Activated CD8-positive, alpha-beta T cell treated with anti-CD3 and anti-CD28 coated beads for 36 hours (primary cell): ENCODE data around the gene LTC4S. TPM values are rescaled to one million over a fixed set of nuclear protein-coding genes. Genes with fewer than 3 reads are reported as not detected.

Source experiments
- ATAC-seq: fragments of 200-7000 bp; cut with Tn5 transposase; one replicate; pipeline ENCODE4 v1.10.0; 2021; ENCODE audit warnings: mild to moderate bottlenecking, moderate library complexity
- CTCF ChIA-PET: fragments of 350-600 bp; sonication (Branson Sonifier 250); formaldehyde crosslinking; loops from one replicate; lab custom pipeline; 2021; ENCODE audit warnings: antibody characterized with exemption; lab: Charles Lee
- POLR2A ChIA-PET: fragments of 350-600 bp; sonication (Branson Sonifier 250); formaldehyde crosslinking; loops from one replicate; lab custom pipeline; 2021; ENCODE audit warnings: antibody characterized with exemption; lab: Charles Lee
- DNase-seq: peaks from one replicate; pipeline ENCODE4 v3.0.0-alpha.2; 2020
- H3K27ac Mint-ChIP-seq: one replicate; pipeline ENCODE4 v1.8.0; 2021; ENCODE audit warnings: mild to moderate bottlenecking, mixed read lengths
- H3K27me3 Mint-ChIP-seq: one replicate; pipeline ENCODE4 v1.8.0; 2021; ENCODE audit warnings: mixed read lengths
- H3K36me3 Mint-ChIP-seq: one replicate; pipeline ENCODE4 v1.8.0; 2021; ENCODE audit warnings: low read depth, mixed read lengths
- H3K4me1 Mint-ChIP-seq: one replicate; pipeline ENCODE4 v1.8.0; 2021; ENCODE audit warnings: low read depth, mixed read lengths
- H3K4me3 Mint-ChIP-seq: one replicate; pipeline ENCODE4 v1.8.0; 2021; ENCODE audit warnings: mild to moderate bottlenecking, moderate library complexity, mixed read lengths
- H3K9me3 Mint-ChIP-seq: one replicate; pipeline ENCODE4 v1.8.0; 2021; ENCODE audit warnings: mixed read lengths
- intact Hi-C: fragments of 100-400 bp; cut with micrococcal nuclease; formaldehyde crosslinking; loops from one replicate; pipeline ENCODE4 v1.10.0; 2022
- total RNA-seq, 2 experiments: library from RNA; stranded (reverse); gene quantifications; one replicate each; pipeline ENCODE4 v1.2.3, GENCODE V29; 2021
- TF ChIP-seq, protein P1 (sequence below): fragments of 200-600 bp; IDR thresholded peaks from one replicate; pipeline ENCODE4 v1.8.0; 2022; ENCODE audit warnings: antibody characterized with exemption, mild to moderate bottlenecking

The LTC4S gene
- total RNA-seq, 2 experiments from 2014 or later: 1.3 TPM; not detected in 1

DNA sequence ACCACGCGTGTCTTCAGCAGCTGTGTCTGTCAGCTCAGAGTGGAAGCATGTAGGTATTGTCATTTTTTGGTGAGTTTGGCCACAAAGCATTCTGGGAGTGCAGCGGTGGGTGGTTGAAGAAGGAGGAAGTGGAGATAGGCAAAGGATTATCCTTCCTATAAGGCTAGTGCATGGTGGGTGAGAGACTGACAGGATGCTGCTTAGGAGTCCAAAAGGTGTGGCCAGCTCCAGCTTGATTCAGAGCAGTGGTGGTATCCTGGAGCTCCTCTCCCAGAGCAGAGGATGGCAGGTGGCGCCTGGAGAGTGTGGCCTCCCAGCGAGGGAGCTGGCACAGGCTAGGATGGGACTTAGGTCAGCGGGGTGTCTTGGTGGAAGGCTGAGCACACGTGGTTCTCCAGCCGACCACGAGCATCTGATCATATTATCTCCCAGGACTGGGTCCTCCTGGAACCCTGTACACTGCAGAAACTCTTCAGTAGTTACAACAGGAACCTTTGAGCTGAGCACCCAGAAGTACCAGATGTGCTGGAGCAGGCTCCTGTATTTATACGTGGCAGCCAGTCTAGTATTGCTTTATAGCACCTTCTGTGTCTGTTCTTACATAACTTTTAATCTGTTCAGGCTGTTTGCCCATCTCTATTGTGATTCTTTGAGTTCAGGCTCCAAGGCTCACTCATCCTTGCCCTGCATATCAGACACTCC is 31.6 kb upstream of the LTC4S start:
- Mint-ChIP-seq H3K36me3 (peaks cover 19% of the 10 kb centered on the region), H3K4me3 (no peak overlapping the region), H3K4me1 (peaks cover 50% of the 10 kb centered on the region), H3K9me3 (no peaks in the 10 kb centered on the region), H3K27ac (peak overlapping the region; percentile 17), H3K27me3 (no peaks in the 10 kb centered on the region)
- peak; percentile 50 for DNase-seq
- CTCF ChIA-PET: interaction anchor here (0.7 to 3.2 kb wide), 33 partner anchors 7 to 330 kb away, joined by 3 to 30 read pairs (median 5); partner anchors contain the start of genes LTC4S and MAML1
- TF ChIP-seq, protein P1, sequence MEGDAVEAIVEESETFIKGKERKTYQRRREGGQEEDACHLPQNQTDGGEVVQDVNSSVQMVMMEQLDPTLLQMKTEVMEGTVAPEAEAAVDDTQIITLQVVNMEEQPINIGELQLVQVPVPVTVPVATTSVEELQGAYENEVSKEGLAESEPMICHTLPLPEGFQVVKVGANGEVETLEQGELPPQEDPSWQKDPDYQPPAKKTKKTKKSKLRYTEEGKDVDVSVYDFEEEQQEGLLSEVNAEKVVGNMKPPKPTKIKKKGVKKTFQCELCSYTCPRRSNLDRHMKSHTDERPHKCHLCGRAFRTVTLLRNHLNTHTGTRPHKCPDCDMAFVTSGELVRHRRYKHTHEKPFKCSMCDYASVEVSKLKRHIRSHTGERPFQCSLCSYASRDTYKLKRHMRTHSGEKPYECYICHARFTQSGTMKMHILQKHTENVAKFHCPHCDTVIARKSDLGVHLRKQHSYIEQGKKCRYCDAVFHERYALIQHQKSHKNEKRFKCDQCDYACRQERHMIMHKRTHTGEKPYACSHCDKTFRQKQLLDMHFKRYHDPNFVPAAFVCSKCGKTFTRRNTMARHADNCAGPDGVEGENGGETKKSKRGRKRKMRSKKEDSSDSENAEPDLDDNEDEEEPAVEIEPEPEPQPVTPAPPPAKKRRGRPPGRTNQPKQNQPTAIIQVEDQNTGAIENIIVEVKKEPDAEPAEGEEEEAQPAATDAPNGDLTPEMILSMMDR: no peak
- ATAC-seq: peak; percentile 57
- intact Hi-C loops: loop anchor here (5.0 kb wide), 1 partner anchor 40 kb away; no protein-coding TSS in a partner anchor
- POLR2A ChIA-PET: interaction anchor here (0.9 to 1.4 kb wide), 3 partner anchors 9 to 44 kb away, joined by 3 to 6 read pairs (median 5); no protein-coding TSS in a partner anchor

DNA sequence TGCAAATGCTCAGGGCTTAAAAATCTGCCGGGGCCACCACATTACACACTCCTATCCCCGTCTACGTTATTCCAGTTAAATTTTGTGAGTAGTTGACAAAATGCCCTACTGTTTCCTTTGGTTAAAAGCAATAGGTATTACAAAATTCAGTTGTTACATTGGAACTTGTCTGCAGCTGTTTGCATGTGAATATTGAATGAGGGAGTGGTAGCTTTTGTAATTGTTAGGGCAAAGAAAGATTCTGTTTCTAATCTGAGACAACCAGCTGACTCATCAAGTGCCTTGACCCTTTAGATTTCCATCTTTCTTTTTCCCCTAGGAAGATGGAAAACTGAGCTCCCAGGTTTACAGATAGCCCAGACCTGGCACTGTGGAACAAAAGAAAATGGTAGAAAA is 31.0 kb upstream of the LTC4S start:
- TF ChIP-seq, protein P1: no peak
- ATAC-seq (no peak), DNase-seq (no peak)
- Mint-ChIP-seq H3K9me3 (no peaks in the 10 kb centered on the region), H3K36me3 (peaks cover 21% of the 10 kb centered on the region), H3K4me3 (no peak overlapping the region), H3K27ac (peak overlapping the region; percentile 17), H3K27me3 (no peaks in the 10 kb centered on the region), H3K4me1 (peaks cover 50% of the 10 kb centered on the region)
- POLR2A ChIA-PET: interaction anchor here (0.6 to 1.2 kb wide), 4 partner anchors 9 to 43 kb away, joined by 3 to 5 read pairs (median 3); no protein-coding TSS in a partner anchor
- intact Hi-C loops: loop anchor here (5.0 kb wide), 1 partner anchor 40 kb away; no protein-coding TSS in a partner anchor
- CTCF ChIA-PET: interaction anchor here (0.7 to 3.2 kb wide), 38 partner anchors 8 to 330 kb away, joined by 3 to 30 read pairs (median 4); partner anchors contain the start of genes HNRNPH1, LTC4S and MAML1

DNA sequence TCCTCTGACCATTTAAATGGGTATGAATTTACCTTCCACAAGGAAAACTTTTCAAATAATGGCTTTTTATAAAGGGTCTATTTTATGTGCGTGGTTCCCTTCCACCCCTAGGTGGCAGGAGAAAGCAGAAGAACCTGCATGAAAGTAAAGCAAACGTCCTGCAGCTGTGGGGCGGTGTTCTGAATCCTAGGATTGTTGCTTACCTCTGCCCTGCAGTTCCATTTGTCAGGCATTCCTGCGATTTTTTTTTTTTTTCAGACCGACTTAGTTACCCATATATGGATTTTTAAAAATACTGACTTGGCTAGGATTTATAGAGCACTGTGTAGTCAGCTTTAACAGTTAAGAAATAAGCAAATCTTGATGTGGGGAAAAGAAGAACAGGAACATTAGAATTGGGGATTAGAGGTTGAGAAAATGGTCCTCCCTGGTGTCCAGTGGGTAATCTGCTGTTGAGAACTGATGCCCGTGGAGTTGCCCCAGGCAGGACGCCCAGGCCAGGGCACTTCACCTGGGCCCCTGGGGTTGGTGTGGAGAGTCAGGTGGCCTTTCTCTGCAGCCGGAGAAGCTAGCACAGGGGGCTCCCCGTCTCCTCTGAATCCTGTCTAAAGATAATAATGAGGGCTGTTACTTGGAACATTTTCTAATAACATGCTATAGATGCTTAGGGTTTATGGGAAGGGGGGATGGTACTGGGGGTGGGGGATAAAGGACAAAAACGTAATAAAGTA is 30.4 kb upstream of the LTC4S start:
- ATAC-seq: peak; percentile 60
- Mint-ChIP-seq H3K27ac (no peak overlapping the region), H3K27me3 (no peaks in the 10 kb centered on the region), H3K4me1 (peaks cover 54% of the 10 kb centered on the region), H3K9me3 (no peaks in the 10 kb centered on the region), H3K4me3 (no peak overlapping the region), H3K36me3 (peaks cover 23% of the 10 kb centered on the region)
- TF ChIP-seq, protein P1: peak; percentile 99
- intact Hi-C loops: loop anchor here (5.0 kb wide), 1 partner anchor 39 kb away; no protein-coding TSS in a partner anchor
- peak; percentile 74 for DNase-seq
- ChIA-PET CTCF (interaction anchor here (0.7 to 3.2 kb wide), 39 partner anchors 8 to 329 kb away, joined by 3 to 30 read pairs (median 4); partner anchors contain the start of genes HNRNPH1, LTC4S and MAML1), POLR2A (interaction anchor here (0.6 to 1.2 kb wide), 4 partner anchors 8 to 43 kb away, joined by 3 to 5 read pairs (median 3); no protein-coding TSS in a partner anchor)

DNA sequence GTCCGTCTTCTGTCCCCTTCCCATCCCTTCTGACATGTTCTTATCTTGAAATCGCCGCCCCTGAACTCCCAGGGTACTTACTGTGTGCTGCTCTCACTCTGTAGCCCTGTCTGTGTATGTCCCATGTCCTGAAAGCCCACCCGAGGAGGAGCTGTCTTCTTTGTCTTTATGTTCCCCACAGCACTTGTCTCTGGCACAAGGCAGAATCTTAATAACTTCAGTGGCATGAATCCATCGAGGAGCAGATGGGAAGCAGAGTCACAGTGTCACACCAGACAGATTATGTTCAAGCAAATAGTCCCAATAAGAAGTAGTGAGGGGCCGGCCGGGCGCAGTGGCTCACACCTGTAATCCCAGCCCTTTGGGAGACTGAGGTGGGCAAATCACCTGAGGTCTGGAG is 29.7 kb upstream of the LTC4S start:
- H3K4me3 Mint-ChIP-seq: no peak overlapping the region
- no peaks in the 10 kb centered on the region for H3K9me3 Mint-ChIP-seq
- H3K27me3 Mint-ChIP-seq: no peaks in the 10 kb centered on the region
- CTCF ChIA-PET: interaction anchor here (0.9 to 3.2 kb wide), 15 partner anchors 8 to 142 kb away, joined by 3 to 30 read pairs (median 16); partner anchors contain the start of genes LTC4S and MAML1
- H3K27ac Mint-ChIP-seq: no peak overlapping the region
- peaks cover 22% of the 10 kb centered on the region for H3K36me3 Mint-ChIP-seq
- POLR2A ChIA-PET: no interaction called here
- intact Hi-C loops: loop anchor here (5.0 kb wide), 1 partner anchor 38 kb away; no protein-coding TSS in a partner anchor
- DNase-seq (no peak), ATAC-seq (no peak)
- H3K4me1 Mint-ChIP-seq: peaks cover 52% of the 10 kb centered on the region
- TF ChIP-seq, protein P1: no peak
